SK-N-SH (cell line): ENCODE results near the gene TTC23L. TPM values are rescaled to one million over a fixed set of nuclear protein-coding genes. Genes with fewer than 3 reads are reported as not detected.

Experiments
- CTCF ChIA-PET: fragments of 300-600, 350-600 bp; formaldehyde crosslinking; extraction: SDS; loops from one replicate; lab custom pipeline; 2021; lab: Yijun Ruan, JAX
- POLR2A ChIA-PET: fragments of 350-600 bp; sonication (Branson Sonifier 250); formaldehyde crosslinking; extraction: SDS; loops from one replicate; lab custom pipeline; 2020; ENCODE audit warnings: antibody characterized with exemption, inconsistent platforms; lab: Yijun Ruan, JAX
- DNase-seq: peaks from one replicate; pipeline ENCODE4 v3.0.0; 2012
- H2AFZ ChIP-seq: fragments of 200-600 bp; sonication (generic); 2 replicates; pipeline ENCODE4 v1.8.1; 2016; ENCODE audit warnings: antibody characterized with exemption, mild to moderate bottlenecking, low read depth
- H3F3A ChIP-seq: fragments of 200-600 bp; sonication (generic); replicated peaks from 2 replicates; pipeline ENCODE3; 2016; ENCODE audit warnings: antibody characterized with exemption, mild to moderate bottlenecking; ENCODE audit not compliant: insufficient read depth
- H3K27ac ChIP-seq, 2 experiments: fragments of 200-500 bp in 1 of 2; fragments of 200-600 bp in 1 of 2; sonication (Bioruptor generic) in 1 of 2; sonication (generic), shearing (Covaris generic) in 1 of 2; 2 replicates each; pipeline versions ENCODE4 v1.5.1 to v1.6.1; 2014 to 2016; ENCODE audit warnings: low read depth in 2 of 2, inconsistent platforms in 1 of 2, low read length in 1 of 2, mild to moderate bottlenecking in 1 of 2, mixed read lengths in 1 of 2
- H3K27me3 ChIP-seq: fragments of 200-600 bp; sonication (generic), shearing (Covaris generic); 2 replicates; pipeline ENCODE4 v1.6.1; 2016; ENCODE audit warnings: mixed run types; ENCODE audit not compliant: insufficient read depth
- H3K36me3 ChIP-seq, 2 experiments: fragments of 200-500 bp in 1 of 2; fragments of 200-600 bp in 1 of 2; sonication (Bioruptor generic) in 1 of 2; sonication (generic) in 1 of 2; replicated peaks in 1 of 2; 2 replicates each; pipeline versions ENCODE3 to v1.5.1; 2014 to 2016; ENCODE audit warnings: low read length in 1 of 2, mild to moderate bottlenecking in 1 of 2; ENCODE audit not compliant: insufficient read depth in 2 of 2, control insufficient read depth in 1 of 2
- H3K4me1 ChIP-seq, 2 experiments: fragments of 200-500 bp in 1 of 2; fragments of 200-600 bp in 1 of 2; sonication (Bioruptor generic) in 1 of 2; sonication (generic), shearing (Covaris generic) in 1 of 2; 2 replicates each; pipeline versions ENCODE4 v1.5.1 to v1.6.1; 2014 to 2016; ENCODE audit warnings: low read depth in 1 of 2, low read length in 1 of 2, mixed run types in 1 of 2; ENCODE audit not compliant: insufficient read depth in 2 of 2, control insufficient read depth in 1 of 2
- H3K4me2 ChIP-seq: fragments of 200-600 bp; sonication (generic), shearing (Covaris generic); 2 replicates; pipeline ENCODE4 v1.6.1; 2017; ENCODE audit warnings: mixed run types
- H3K4me3 ChIP-seq, 2 experiments: fragments of 200-500 bp in 1 of 2; fragments of 200-600 bp in 1 of 2; sonication (Bioruptor generic) in 1 of 2; sonication (generic), shearing (Covaris generic) in 1 of 2; 2 replicates each; pipeline versions ENCODE4 v1.5.1 to v1.8.1; 2014 to 2016; ENCODE audit warnings: low read depth in 2 of 2, inconsistent platforms in 1 of 2, low read length in 1 of 2, mild to moderate bottlenecking in 1 of 2, mixed read lengths in 1 of 2, moderate library complexity in 1 of 2
- H3K79me2 ChIP-seq: fragments of 200-600 bp; sonication (generic); 2 replicates; pipeline ENCODE4 v1.8.1; 2017; ENCODE audit warnings: mild to moderate bottlenecking; ENCODE audit not compliant: insufficient read depth
- H3K9ac ChIP-seq: fragments of 200-600 bp; sonication (generic); 2 replicates; pipeline ENCODE4 v1.6.1; 2017; ENCODE audit warnings: mixed run types
- H3K9me2 ChIP-seq: fragments of 200-600 bp; sonication (generic); 2 replicates; pipeline ENCODE4 v1.6.1; 2017; ENCODE audit warnings: mixed run types
- H3K9me3 ChIP-seq: fragments of 200-600 bp; sonication (generic); 2 replicates; pipeline ENCODE4 v1.6.1; 2017; ENCODE audit warnings: mixed run types, mild to moderate bottlenecking, moderate library complexity
- H4K20me1 ChIP-seq: fragments of 200-600 bp; sonication (generic); 2 replicates; pipeline ENCODE4 v1.6.1; 2017; ENCODE audit warnings: mild to moderate bottlenecking, mixed run types; ENCODE audit not compliant: insufficient read depth
- CHD2 ChIP-seq: fragments of 150-350 bp; IDR thresholded peaks from 2 replicates; pipeline ENCODE4 v1.6.1; 2018; ENCODE audit warnings: low read length; ENCODE audit not compliant: partially characterized antibody
- CTCF ChIP-seq: fragments of 200-600 bp; sonication (generic); IDR thresholded peaks from 2 replicates; pipeline ENCODE4 v1.6.1; 2017; ENCODE audit warnings: antibody characterized with exemption, mild to moderate bottlenecking, moderate library complexity
- EZH2phosphoT487 ChIP-seq: fragments of 200-600 bp; sonication (generic); IDR thresholded peaks from 2 replicates; pipeline ENCODE4 v1.6.1; 2017; ENCODE audit warnings: low read depth, mixed run types, mild to moderate bottlenecking, antibody characterized with exemption, moderate library complexity, borderline replicate concordance
- FOXJ3 ChIP-seq: sonication (generic); formaldehyde crosslinking; IDR thresholded peaks from 2 replicates; pipeline ENCODE4 v1.5.1; 2020; ENCODE audit warnings: mild to moderate bottlenecking, missing genetic modification reagents
- GABPA ChIP-seq: IDR thresholded peaks from 2 replicates; pipeline ENCODE4 v1.4.0; 2012; ENCODE audit warnings: low read depth, mild to moderate bottlenecking
- GATA2 ChIP-seq: sonication (generic); formaldehyde crosslinking; IDR thresholded peaks from 2 replicates; pipeline ENCODE4 v1.5.0; 2020; ENCODE audit warnings: mild to moderate bottlenecking, missing genetic modification reagents
- MEF2A ChIP-seq: IDR thresholded peaks from 2 replicates; pipeline ENCODE4 v1.4.0; 2012; ENCODE audit warnings: low read depth, borderline replicate concordance
- RCOR1 ChIP-seq: fragments of 150-350 bp; IDR thresholded peaks from 2 replicates; pipeline ENCODE4 v1.6.1; 2017; ENCODE audit warnings: antibody characterized with exemption, low read length
- REST ChIP-seq: IDR thresholded peaks from 2 replicates; pipeline ENCODE4 v1.6.1; 2012; ENCODE audit warnings: mild to moderate bottlenecking, low read depth, low read length, moderate library complexity
- RFX5 ChIP-seq: IDR thresholded peaks from 2 replicates; pipeline ENCODE4 v1.6.1; 2012; ENCODE audit warnings: mild to moderate bottlenecking, improper control_type of control experiment, low read length
- TAF1 ChIP-seq: IDR thresholded peaks from 2 replicates; pipeline ENCODE4 v1.6.1; 2012; ENCODE audit warnings: low read depth, mild to moderate bottlenecking, low read length, moderate library complexity, borderline replicate concordance
- TEAD4 ChIP-seq: IDR thresholded peaks from 2 replicates; pipeline ENCODE4 v1.4.0; 2012; ENCODE audit warnings: mild to moderate bottlenecking, borderline replicate concordance; ENCODE audit not compliant: insufficient read depth
- YY1 ChIP-seq: IDR thresholded peaks from 2 replicates; pipeline ENCODE4 v1.4.0; 2012; ENCODE audit warnings: low read depth, mild to moderate bottlenecking
- WGBS: methylation state at CpG from one replicate; pipeline ENCODE4 v1.1.6; 2017; ENCODE audit warnings: low lambda C conversion rate; 5-methylcytosine and 5-hydroxymethylcytosine counted together
- polyA plus RNA-seq, 3 experiments: library from polyadenylated mRNA; depleted of rRNA; stranded (reverse); fragments of >200 nt; gene quantifications; 2 replicates each; pipeline ENCODE4 v1.2.3, GENCODE V29; 2012
- TF ChIP-seq, protein P1 (sequence below): IDR thresholded peaks from 2 replicates; pipeline ENCODE4 v1.4.0; 2012; ENCODE audit warnings: low read depth

The TTC23L gene
- polyA plus RNA-seq, 1 of the 3 experiments (the other 2 are of a cell fraction): 0.49 TPM

- WGBS: 33% methylated on average over 1 of the region's 1 CpG
- peaks cover 3% of the 10 kb centered on the region for H3F3A ChIP-seq
- CTCF ChIA-PET: interaction anchor here (1.5 kb wide), 1 partner anchor 9 kb away, joined by 3 read pairs; no protein-coding TSS in a partner anchor
Observed at GRCh38 chr5:34857894-34858293, 18.9 kb downstream of the TTC23L start.

More at GRCh38 chr5:34857894-34858293, 18.9 kb downstream of the TTC23L start:
- Histone ChIP-seq H3K9me2 (no peaks in the 10 kb centered on the region), H4K20me1 (no peaks in the 10 kb centered on the region), H3K4me3 (no peak overlapping the region), H2AFZ (no peak overlapping the region), H3K9ac (no peak overlapping the region), H3K36me3 (no peaks in the 10 kb centered on the region), H3K9me3 (no peaks in the 10 kb centered on the region), H3K4me2 (no peak overlapping the region), H3K4me1 (peaks cover 0 to 4% of the 10 kb centered on the region in 2 experiments; a peak in 1 of 4 replicates), H3K27me3 (no peaks in the 10 kb centered on the region), H3K79me2 (no peaks in the 10 kb centered on the region), H3K27ac (no peak overlapping the region)
- POLR2A ChIA-PET: no interaction called here
- no peak for DNase-seq
- TF ChIP-seq EZH2phosphoT487 (no peak), CTCF (no peak), CHD2 (no peak), TAF1 (no peak), GABPA (no peak), GATA2 (CRISPR knock-in tag) (no peak), FOXJ3 (CRISPR knock-in tag) (no peak), RCOR1 (no peak), REST (no peak), MEF2A (no peak), TEAD4 (no peak), RFX5 (no peak), YY1 (no peak)
- TF ChIP-seq, protein P1, sequence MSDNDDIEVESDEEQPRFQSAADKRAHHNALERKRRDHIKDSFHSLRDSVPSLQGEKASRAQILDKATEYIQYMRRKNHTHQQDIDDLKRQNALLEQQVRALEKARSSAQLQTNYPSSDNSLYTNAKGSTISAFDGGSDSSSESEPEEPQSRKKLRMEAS: no peak
